HK-2 (cell line): ENCODE data around the gene PCDH20.
"Not testable (repeated sequence)": the region's sequence is repeated elsewhere in the genome, so short reads cannot be mapped to it uniquely, and the experiment has no call there.

Experiments
- DNase-seq: peaks from one replicate; pipeline ENCODE4 v3.0.0-alpha.2; 2018; ENCODE audit not compliant: unreplicated experiment

PCDH20 gene

GRCh38 chr13:61415749-61416148 lies at the start of gene PCDH20:
Gene PCDH20 (minus strand): TSS chr13:61415849. CDS start chr13:61415158, 691 bp downstream.
- no peak for DNase-seq

- DNase-seq: no peak
Observed at GRCh38 chr13:61463024-61463423, 47.4 kb upstream of the PCDH20 start.

- no peak for DNase-seq
Observed at GRCh38 chr13:61453121-61453520, 37.5 kb upstream of the PCDH20 start.

- no peak for DNase-seq
Observed at GRCh38 chr13:61432029-61432428, 16.4 kb upstream of the PCDH20 start.

- no peak for DNase-seq
Observed at GRCh38 chr13:61423915-61424314, 8.3 kb upstream of the PCDH20 start.

GRCh38 chr13:61417086-61417570 lies 1.5 kb upstream of the PCDH20 start:
- DNase-seq: no peak

GRCh38 chr13:61415058-61415721 lies 459 bp downstream of the PCDH20 start:
- no peak for DNase-seq

- DNase-seq: no peak
Observed at GRCh38 chr13:61414686-61415057, 977 bp downstream of the PCDH20 start.

- no peak for DNase-seq
Observed at GRCh38 chr13:61413572-61414535, 1.8 kb downstream of the PCDH20 start.

- no peak for DNase-seq
Observed at GRCh38 chr13:61410669-61411297, 4.9 kb downstream of the PCDH20 start.

- DNase-seq: no peak
Observed at GRCh38 chr13:61410266-61410665, 5.4 kb downstream of the PCDH20 start.

- no peak for DNase-seq
Observed at GRCh38 chr13:61408571-61408970, 7.1 kb downstream of the PCDH20 start.

GRCh38 chr13:61406275-61406674 lies 9.4 kb downstream of the PCDH20 start:
- no peak for DNase-seq

GRCh38 chr13:61396121-61396520 lies 19.5 kb downstream of the PCDH20 start:
- no peak for DNase-seq

GRCh38 chr13:61391426-61391825 lies 24.2 kb downstream of the PCDH20 start:
- no peak for DNase-seq

GRCh38 chr13:61387694-61388093 lies 28.0 kb downstream of the PCDH20 start:
- no peak for DNase-seq

GRCh38 chr13:61383111-61383510 lies 32.5 kb downstream of the PCDH20 start:
- DNase-seq: no peak

GRCh38 chr13:61370520-61370919 lies 45.1 kb downstream of the PCDH20 start:
- no peak for DNase-seq

- not testable (repeated sequence) for DNase-seq
Observed at GRCh38 chr13:61364690-61365089, 51.0 kb downstream of the PCDH20 start.

GRCh38 chr13:61362522-61362921 lies 53.1 kb downstream of the PCDH20 start:
- no peak for DNase-seq
